Measurements from ENCODE around the gene NRXN3.

NRXN3 gene

GRCh38 chr14:78346747-78347146 lies 176.6 kb downstream of the NRXN3 start:
- intact Hi-C loops (cut with DNase I): no loop called here
- DNase-seq: no peak

GRCh38 chr14:78355109-78355508 lies 184.9 kb downstream of the NRXN3 start:
- DNase-seq: no peak
- intact Hi-C loops (cut with DNase I): no loop called here

- peak in 38 of 42 donors; percentile 11 to 81 (median 40) for DNase-seq
- intact Hi-C loops (cut with DNase I): no loop called here
These were observed 186.2 kb downstream of the NRXN3 start for GRCh38 chr14:78356391-78356790.

GRCh38 chr14:78358591-78358990 lies 188.4 kb downstream of the NRXN3 start:
- intact Hi-C loops (cut with DNase I): no loop called here
- DNase-seq: peak in 29 of 42 donors; percentile 2 to 60 (median 24)

- intact Hi-C loops (cut with DNase I): no loop called here
- DNase-seq: no peak
These were observed 189.4 kb downstream of the NRXN3 start for GRCh38 chr14:78359581-78359980.

- DNase-seq: no peak
- intact Hi-C loops (cut with DNase I): no loop called here
These were observed 192.8 kb downstream of the NRXN3 start for GRCh38 chr14:78363008-78363407.

- no peak for DNase-seq
- intact Hi-C loops (cut with DNase I): no loop called here
These were observed 197.2 kb downstream of the NRXN3 start for GRCh38 chr14:78367355-78367754.

- DNase-seq: no peak
These were observed 212.9 kb downstream of the NRXN3 start for GRCh38 chr14:78383060-78383459.

GRCh38 chr14:78398216-78398615 lies 228.0 kb downstream of the NRXN3 start:
- no peak for DNase-seq
- intact Hi-C loops (cut with DNase I): no loop called here

More at GRCh38 chr14:78383060-78383459, 212.9 kb downstream of the NRXN3 start:
- intact Hi-C loops (cut with DNase I): no loop called here

GRCh38 chr14:78399316-78399889 lies 229.2 kb downstream of the NRXN3 start:
- DNase-seq: peak in 6 of 42 donors; percentile 1 to 57 (median 26)
- intact Hi-C loops (cut with DNase I): no loop called here

GRCh38 chr14:78401866-78402265 lies 231.7 kb downstream of the NRXN3 start:
- peak in 1 of 42 donors; percentile 7 for DNase-seq
- intact Hi-C loops (cut with DNase I): no loop called here

- peak in 41 of 42 donors; percentile 5 to 74 (median 40) for DNase-seq
- intact Hi-C loops (cut with DNase I): no loop called here
These were observed 233.2 kb downstream of the NRXN3 start for GRCh38 chr14:78403278-78403815.

GRCh38 chr14:78405079-78405856 lies 235.1 kb downstream of the NRXN3 start:
- intact Hi-C loops (cut with DNase I): no loop called here
- DNase-seq: peak in 20 of 42 donors; percentile 1 to 55 (median 19)

GRCh38 chr14:78412475-78412874 lies 242.3 kb downstream of the NRXN3 start:
- intact Hi-C loops (cut with DNase I): no loop called here
- DNase-seq: no peak

- DNase-seq: no peak
- intact Hi-C loops (cut with DNase I): no loop called here
These were observed 244.0 kb downstream of the NRXN3 start for GRCh38 chr14:78414172-78414571.

GRCh38 chr14:78417532-78417931 lies 247.4 kb downstream of the NRXN3 start:
- no peak for DNase-seq
- intact Hi-C loops (cut with DNase I): no loop called here

GRCh38 chr14:78424311-78424710 lies 254.1 kb downstream of the NRXN3 start:
- intact Hi-C loops (cut with DNase I): no loop called here
- no peak for DNase-seq

- intact Hi-C loops (cut with DNase I): no loop called here
- DNase-seq: no peak
These were observed 255.2 kb downstream of the NRXN3 start for GRCh38 chr14:78425330-78425729.

GRCh38 chr14:78425782-78426181 lies 255.6 kb downstream of the NRXN3 start:
- no peak for DNase-seq
- intact Hi-C loops (cut with DNase I): no loop called here

- DNase-seq: no peak
- intact Hi-C loops (cut with DNase I): no loop called here
These were observed 261.9 kb downstream of the NRXN3 start for GRCh38 chr14:78432046-78432445.

Measured in head of caudate nucleus (tissue), 42 donors.